Heart left ventricle (tissue), 13 donors: ENCODE results near the gene HAPLN2.

ENCODE experiments used
- CTCF ChIP-seq, 12 donors: fragments of 200-600 bp; sonication (generic) in 4 of 12; IDR thresholded peaks; one replicate each; pipeline versions ENCODE4 v1.5.0 to v1.8.0; 2018 to 2022; ENCODE audit warnings: antibody characterized with exemption in 12 of 12, mild to moderate bottlenecking in 5 of 12
- POLR2A ChIP-seq, 2 donors: fragments of 450-650 bp; IDR thresholded peaks; one replicate each; pipeline ENCODE4 v1.6.1; 2017; ENCODE audit warnings: antibody characterized with exemption in 2 of 2, mild to moderate bottlenecking in 2 of 2, moderate library complexity in 2 of 2
- donor health status: ischemic (EF 13 %, LVEDD 7.1; RV severe dilation, severe dysfunction).
- donor health status: DM: no; HTN: yes; CAD: no.
- donor health status: DM: no; HTN: no; CAD: no.
- donor health status: ischemic (EF 25% LVEDD 6.9; RV normal size, moderate dysfunction).
- donor health status: ischemic (EF 25% LVEDD 5.7; RV mildly dilated, moderate dysfunction).
- donor health status: ischemic (EF 35%, LVEDD 5.7; RV mildly dilated, moderate dysfunction).
- donor health status: nonischemic (EF 11% LVEDD 7.7; RV severe dilation, severe dysfunction).
- donor health status: DM: yes; HTN: yes; CAD: no.
- donor health status: PGD.
- donor health status: ischemic (EF 29% LVEDD 5.4; RV normal size, mild dysfunction).
- donor health status: nonischemic (EF 23%, LVEDD 6.1; RV moderate dilation, normal function).

GRCh38 chr1:156648951-156649350 is 29.7 kb downstream of the HAPLN2 start:
- TF ChIP-seq CTCF (IDR thresholded peaks at IDR 0.05), result no peak
- TF ChIP-seq POLR2A (IDR thresholded peaks at IDR 0.05), result no peak
